Ascending aorta (tissue), 2 donors: ENCODE measurements around the gene ANK3. TPM values are rescaled to one million over a fixed set of nuclear protein-coding genes. Genes with fewer than 3 reads are reported as not detected.

ENCODE experiments used
- DNase-seq, 2 donors: peaks; one replicate each; pipeline ENCODE4 v3.0.0-alpha.2; 2019; ENCODE audit warnings: low spot score in 2 of 2
- H3K27ac ChIP-seq, 2 donors: fragments of 200-600 bp; sonication (generic); one replicate each; pipeline ENCODE4 v1.5.1; 2016 to 2017; ENCODE audit warnings: mild to moderate bottlenecking in 1 of 2
- H3K27me3 ChIP-seq: fragments of 200-600 bp; sonication (generic); one replicate; pipeline ENCODE4 v1.5.1; 2017
- H3K36me3 ChIP-seq, 2 donors: fragments of 200-600 bp; sonication (generic); one replicate each; pipeline ENCODE4 v1.5.1; 2016
- H3K4me1 ChIP-seq, 2 donors: fragments of 200-600 bp; sonication (generic); one replicate each; pipeline ENCODE4 v1.5.1; 2016 to 2017; ENCODE audit warnings: mild to moderate bottlenecking in 1 of 2
- H3K4me3 ChIP-seq, 2 donors: fragments of 200-600 bp; sonication (generic); one replicate each; pipeline ENCODE4 v1.5.1; 2016 to 2017; ENCODE audit warnings: mild to moderate bottlenecking in 1 of 2
- H3K9me3 ChIP-seq, 2 donors: fragments of 200-600 bp; sonication (generic); one replicate each; pipeline ENCODE4 v1.5.1; 2016
- intact Hi-C: fragments of 100-400 bp; cut with DNase I; formaldehyde crosslinking; loops from one replicate; pipeline ENCODE4 v1.15.1; 2023
- total RNA-seq: library from RNA; depleted of rRNA; stranded (reverse); fragments of >200 nt; gene quantifications from one replicate; pipeline ENCODE4 v1.1.0, GENCODE V29; 2016
- TF ChIP-seq, protein P1 (sequence below), 3 experiments: fragments of 200-600 bp in 2 of 3; fragments of 450-650 bp in 1 of 3; sonication (generic) in 2 of 3; IDR thresholded peaks; one replicate each; pipeline ENCODE4 v1.5.1; 2016 to 2019; ENCODE audit warnings: antibody characterized with exemption in 3 of 3, mild to moderate bottlenecking in 1 of 3, moderate library complexity in 1 of 3

The ANK3 gene
- total RNA-seq, 1 donor from 2014 or later = 28.3 TPM

DNA sequence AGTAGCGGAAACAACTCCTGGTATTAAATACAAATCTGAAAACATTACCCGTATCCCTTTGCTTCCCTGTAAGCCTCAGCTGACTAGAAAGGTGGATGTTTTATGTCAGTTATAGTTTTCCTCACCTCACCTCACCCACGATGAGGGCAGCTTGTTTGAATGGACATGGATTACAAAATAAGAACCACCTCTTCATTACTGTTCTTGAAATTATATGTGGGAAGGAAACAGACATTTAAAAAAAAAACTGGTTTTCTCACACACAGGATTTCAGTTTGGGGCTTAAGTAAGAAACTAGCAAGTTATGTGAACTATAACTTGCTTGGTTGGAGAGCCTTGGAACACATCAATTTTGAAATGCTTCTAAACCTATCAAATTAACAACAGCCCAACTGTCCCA, 250.4 kb downstream of the ANK3 start:
- no peaks in the 10 kb centered on the region for H3K27me3 ChIP-seq
- no peaks in the 10 kb centered on the region for H3K4me1 ChIP-seq
- H3K9me3 ChIP-seq = no peaks in the 10 kb centered on the region
- intact Hi-C loops = no loop called here
- no peak overlapping the region for H3K27ac ChIP-seq
- TF ChIP-seq, protein P1, sequence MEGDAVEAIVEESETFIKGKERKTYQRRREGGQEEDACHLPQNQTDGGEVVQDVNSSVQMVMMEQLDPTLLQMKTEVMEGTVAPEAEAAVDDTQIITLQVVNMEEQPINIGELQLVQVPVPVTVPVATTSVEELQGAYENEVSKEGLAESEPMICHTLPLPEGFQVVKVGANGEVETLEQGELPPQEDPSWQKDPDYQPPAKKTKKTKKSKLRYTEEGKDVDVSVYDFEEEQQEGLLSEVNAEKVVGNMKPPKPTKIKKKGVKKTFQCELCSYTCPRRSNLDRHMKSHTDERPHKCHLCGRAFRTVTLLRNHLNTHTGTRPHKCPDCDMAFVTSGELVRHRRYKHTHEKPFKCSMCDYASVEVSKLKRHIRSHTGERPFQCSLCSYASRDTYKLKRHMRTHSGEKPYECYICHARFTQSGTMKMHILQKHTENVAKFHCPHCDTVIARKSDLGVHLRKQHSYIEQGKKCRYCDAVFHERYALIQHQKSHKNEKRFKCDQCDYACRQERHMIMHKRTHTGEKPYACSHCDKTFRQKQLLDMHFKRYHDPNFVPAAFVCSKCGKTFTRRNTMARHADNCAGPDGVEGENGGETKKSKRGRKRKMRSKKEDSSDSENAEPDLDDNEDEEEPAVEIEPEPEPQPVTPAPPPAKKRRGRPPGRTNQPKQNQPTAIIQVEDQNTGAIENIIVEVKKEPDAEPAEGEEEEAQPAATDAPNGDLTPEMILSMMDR (IDR thresholded peaks at IDR 0.05) = no peak
- no peaks in the 10 kb centered on the region for H3K36me3 ChIP-seq
- no peak for DNase-seq
- H3K4me3 ChIP-seq = no peak overlapping the region

- DNase-seq = no peak
- TF ChIP-seq, protein P1 (IDR thresholded peaks at IDR 0.05) = no peak
- H3K9me3 ChIP-seq = no peaks in the 10 kb centered on the region
- H3K36me3 ChIP-seq = no peaks in the 10 kb centered on the region
- no peak overlapping the region for H3K4me3 ChIP-seq
- no peak overlapping the region for H3K27ac ChIP-seq
- no peaks in the 10 kb centered on the region for H3K4me1 ChIP-seq
- intact Hi-C loops = no loop called here
- no peaks in the 10 kb centered on the region for H3K27me3 ChIP-seq
Measured at GRCh38 chr10:60138842-60139241, 250.8 kb downstream of the ANK3 start.

DNA sequence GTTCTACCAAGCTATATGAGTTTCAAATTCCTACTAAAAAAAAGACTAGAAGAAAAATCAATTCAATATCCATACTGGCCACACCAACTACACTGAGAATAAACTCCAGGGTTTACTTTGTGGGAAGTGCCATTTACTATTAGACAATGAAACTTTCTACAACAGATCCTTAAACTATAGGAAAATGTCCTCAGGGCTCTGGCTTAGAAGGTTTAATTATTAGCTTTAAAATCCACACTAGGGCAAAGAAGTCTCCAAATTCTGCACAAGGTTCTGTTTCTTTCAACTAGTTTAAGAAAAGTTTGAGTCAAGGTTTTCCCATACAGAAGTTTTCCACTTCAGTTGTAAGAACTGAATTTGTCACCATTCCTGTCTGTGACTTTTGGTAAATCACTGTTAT, 251.6 kb downstream of the ANK3 start:
- intact Hi-C loops = no loop called here
- H3K4me3 ChIP-seq = no peak overlapping the region
- H3K27ac ChIP-seq = no peak overlapping the region
- DNase-seq = no peak
- H3K9me3 ChIP-seq = no peaks in the 10 kb centered on the region
- TF ChIP-seq, protein P1 (IDR thresholded peaks at IDR 0.05) = no peak
- H3K27me3 ChIP-seq = no peaks in the 10 kb centered on the region
- H3K36me3 ChIP-seq = no peaks in the 10 kb centered on the region
- H3K4me1 ChIP-seq = no peaks in the 10 kb centered on the region

- Histone ChIP-seq H3K36me3 (no peaks in the 10 kb centered on the region), H3K4me3 (no peak overlapping the region), H3K27ac (no peak overlapping the region), H3K9me3 (no peaks in the 10 kb centered on the region), H3K4me1 (no peaks in the 10 kb centered on the region), H3K27me3 (no peaks in the 10 kb centered on the region)
- no peak for DNase-seq
- TF ChIP-seq, protein P1 (IDR thresholded peaks at IDR 0.05) = no peak
- intact Hi-C loops = no loop called here
Measured at GRCh38 chr10:60137292-60137992, 252.2 kb downstream of the ANK3 start.

DNA sequence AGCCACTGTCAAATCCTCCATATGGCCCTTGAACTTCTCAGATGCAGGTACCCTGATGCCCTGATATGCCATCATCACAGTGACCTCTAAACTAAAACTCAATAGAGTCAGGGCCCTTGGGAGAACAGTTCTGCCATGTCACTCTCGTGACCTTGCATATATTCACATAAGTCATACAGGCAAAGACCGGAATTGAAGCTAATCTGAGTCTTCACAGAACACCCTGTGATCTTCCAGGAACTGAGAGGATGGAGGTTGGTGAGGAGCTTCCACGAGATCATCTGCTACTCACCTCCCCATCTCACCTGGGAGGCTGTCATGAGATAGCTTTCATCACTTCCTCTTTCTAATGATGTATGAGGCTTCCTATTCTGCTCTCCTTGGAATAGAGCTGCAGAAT, 254.7 kb downstream of the ANK3 start:
- Histone ChIP-seq H3K4me1 (no peaks in the 10 kb centered on the region), H3K9me3 (no peaks in the 10 kb centered on the region), H3K36me3 (no peaks in the 10 kb centered on the region), H3K27me3 (no peaks in the 10 kb centered on the region), H3K4me3 (no peak overlapping the region), H3K27ac (no peak overlapping the region)
- DNase-seq = no peak
- TF ChIP-seq, protein P1 (IDR thresholded peaks at IDR 0.05) = no peak
- intact Hi-C loops = no loop called here

DNA sequence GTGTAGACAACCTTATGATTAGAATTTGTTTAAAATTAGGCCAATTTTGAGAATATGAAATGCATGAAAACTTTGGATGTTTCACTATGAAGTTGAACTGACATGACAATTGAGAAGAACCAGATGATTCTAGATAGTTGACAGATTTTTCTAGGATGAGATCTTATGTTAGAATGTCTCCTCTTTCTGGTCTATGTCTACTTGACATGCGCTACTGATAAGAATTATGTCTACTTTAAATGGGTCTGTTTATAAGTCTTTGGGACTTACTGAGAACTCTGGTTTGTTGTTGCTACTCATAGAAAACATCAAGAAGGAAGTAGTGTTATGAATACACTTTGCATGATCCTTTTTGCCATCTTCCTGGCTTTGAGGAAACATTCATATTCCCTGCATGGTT, 255.1 kb downstream of the ANK3 start:
- H3K9me3 ChIP-seq = no peaks in the 10 kb centered on the region
- no peak overlapping the region for H3K4me3 ChIP-seq
- no peaks in the 10 kb centered on the region for H3K4me1 ChIP-seq
- intact Hi-C loops = no loop called here
- H3K36me3 ChIP-seq = no peaks in the 10 kb centered on the region
- TF ChIP-seq, protein P1 (IDR thresholded peaks at IDR 0.05) = no peak
- no peak overlapping the region for H3K27ac ChIP-seq
- no peak for DNase-seq
- no peaks in the 10 kb centered on the region for H3K27me3 ChIP-seq
